OCI-LY7 (cell line): ENCODE data around the gene SYNM.

ENCODE experiments used
- CTCF ChIP-seq: fragments of 200-600 bp; sonication (generic); conservative IDR thresholded peaks from 2 replicates; pipeline ENCODE4 v1.5.1; 2014; ENCODE audit warnings: mild to moderate bottlenecking, antibody characterized with exemption, low read length, moderate library complexity, mixed read lengths
- EZH2phosphoT487 ChIP-seq: fragments of 200-600 bp; sonication (generic); IDR thresholded peaks from 2 replicates; pipeline ENCODE4 v1.6.1; 2018; ENCODE audit warnings: low read depth, borderline replicate concordance, mild to moderate bottlenecking, mixed run types, antibody characterized with exemption, low read length, moderate library complexity, mixed read lengths

DNA sequence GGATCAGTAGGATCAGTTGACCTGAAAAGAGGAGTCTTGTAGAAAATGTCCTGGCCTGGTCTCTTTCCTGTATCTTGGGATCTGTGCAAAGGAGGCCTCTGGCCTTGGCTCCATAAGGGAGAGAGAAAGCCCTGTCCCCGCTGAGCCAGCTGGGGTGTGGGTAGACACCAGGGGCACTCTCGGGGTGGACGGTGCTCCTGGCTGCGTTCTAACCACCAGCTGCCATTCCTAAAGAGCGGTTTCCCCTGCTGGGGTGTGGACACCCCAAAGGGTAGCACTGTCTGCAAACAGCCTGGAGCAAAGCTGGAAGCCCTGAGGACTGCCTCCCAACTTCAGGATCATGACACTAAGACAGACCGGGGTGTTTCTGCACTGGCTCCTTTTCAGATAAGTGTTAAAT is 23.5 kb downstream of the SYNM start:
- TF ChIP-seq CTCF (no peak), EZH2phosphoT487 (no peak)
